Measurements from ENCODE around the gene BRD9.

DNA sequence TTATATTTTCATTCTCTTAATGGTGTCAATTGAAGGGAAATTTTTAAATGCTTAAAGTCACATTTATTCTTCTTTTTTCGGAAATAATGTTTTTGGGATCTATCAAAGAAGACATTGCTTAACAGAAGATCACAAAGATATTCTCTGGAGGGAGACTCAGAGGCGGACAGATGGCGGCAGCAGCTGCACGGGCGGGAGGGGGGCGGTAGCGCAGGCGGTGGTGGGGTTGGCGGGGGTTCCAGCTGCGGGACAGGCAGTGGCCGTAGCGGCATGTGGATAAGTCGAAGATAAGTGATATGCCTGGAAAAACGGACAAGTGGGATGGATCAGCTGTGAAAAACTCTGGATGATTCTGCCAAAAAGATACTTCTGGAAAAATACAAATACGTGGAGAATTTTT lies 76.4 kb downstream of the BRD9 start:
- TF ChIP-seq POLR2A (IDR thresholded peaks at IDR 0.05) (no peak), EP300 (IDR thresholded peaks at IDR 0.05; ENCODE audit: low read depth) (no peak)
- TF ChIP-seq, protein P1, sequence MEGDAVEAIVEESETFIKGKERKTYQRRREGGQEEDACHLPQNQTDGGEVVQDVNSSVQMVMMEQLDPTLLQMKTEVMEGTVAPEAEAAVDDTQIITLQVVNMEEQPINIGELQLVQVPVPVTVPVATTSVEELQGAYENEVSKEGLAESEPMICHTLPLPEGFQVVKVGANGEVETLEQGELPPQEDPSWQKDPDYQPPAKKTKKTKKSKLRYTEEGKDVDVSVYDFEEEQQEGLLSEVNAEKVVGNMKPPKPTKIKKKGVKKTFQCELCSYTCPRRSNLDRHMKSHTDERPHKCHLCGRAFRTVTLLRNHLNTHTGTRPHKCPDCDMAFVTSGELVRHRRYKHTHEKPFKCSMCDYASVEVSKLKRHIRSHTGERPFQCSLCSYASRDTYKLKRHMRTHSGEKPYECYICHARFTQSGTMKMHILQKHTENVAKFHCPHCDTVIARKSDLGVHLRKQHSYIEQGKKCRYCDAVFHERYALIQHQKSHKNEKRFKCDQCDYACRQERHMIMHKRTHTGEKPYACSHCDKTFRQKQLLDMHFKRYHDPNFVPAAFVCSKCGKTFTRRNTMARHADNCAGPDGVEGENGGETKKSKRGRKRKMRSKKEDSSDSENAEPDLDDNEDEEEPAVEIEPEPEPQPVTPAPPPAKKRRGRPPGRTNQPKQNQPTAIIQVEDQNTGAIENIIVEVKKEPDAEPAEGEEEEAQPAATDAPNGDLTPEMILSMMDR (IDR thresholded peaks at IDR 0.05): no peak

Measured in transverse colon (tissue), 3 donors.